IgD-negative memory B cell (primary cell): ENCODE data around the gene ERGIC1. TPM values are rescaled to one million over a fixed set of nuclear protein-coding genes. Genes with fewer than 3 reads are reported as not detected.

Source experiments
- H3K27ac Mint-ChIP-seq, 3 donors: one replicate each; pipeline ENCODE4 v1.8.0; 2020 to 2022; ENCODE audit warnings: mild to moderate bottlenecking in 3 of 3, mixed read lengths in 3 of 3, moderate library complexity in 1 of 3
- H3K27me3 Mint-ChIP-seq: one replicate; pipeline ENCODE4 v1.8.0; 2021; ENCODE audit warnings: mixed read lengths
- H3K36me3 Mint-ChIP-seq: one replicate; pipeline ENCODE4 v1.8.0; 2020; ENCODE audit warnings: mild to moderate bottlenecking, mixed read lengths
- H3K4me1 Mint-ChIP-seq, 3 donors: one replicate each; pipeline ENCODE4 v1.8.0; 2020 to 2022; ENCODE audit warnings: mixed read lengths in 3 of 3, mild to moderate bottlenecking in 1 of 3
- H3K4me3 Mint-ChIP-seq, 4 donors: one replicate each; pipeline ENCODE4 v1.8.0; 2020 to 2022; ENCODE audit warnings: mild to moderate bottlenecking in 4 of 4, mixed read lengths in 4 of 4, moderate library complexity in 3 of 4
- H3K9me3 Mint-ChIP-seq, 3 donors: one replicate each; pipeline ENCODE4 v1.8.0; 2020 to 2021; ENCODE audit warnings: mixed read lengths in 3 of 3, mild to moderate bottlenecking in 1 of 3
- polyA plus RNA-seq: library from polyadenylated mRNA; unstranded; fragments of 300-500 nt; fragmentation: Illumina TruSeq; gene quantifications from one replicate; pipeline ENCODE4 v1.2.3, GENCODE V29; 2021

Gene ERGIC1
- polyA plus RNA-seq, 1 donor from 2014 or later, result 55.8 TPM

- Mint-ChIP-seq H3K4me1 (peaks cover 4 to 11% (median 8%) of the 10 kb centered on the region in 3 donors), H3K9me3 (no peaks in the 10 kb centered on the region), H3K4me3 (no peak overlapping the region), H3K27ac (no peak overlapping the region), H3K27me3 (no peaks in the 10 kb centered on the region), H3K36me3 (no peaks in the 10 kb centered on the region)
Observed at GRCh38 chr5:172979778-172980177, 145.7 kb downstream of the ERGIC1 start.

GRCh38 chr5:172981931-172982330 lies 147.9 kb downstream of the ERGIC1 start:
- Mint-ChIP-seq H3K27ac (peak overlapping the region in 2 of 3 donors; percentile 61 to 80), H3K9me3 (no peaks in the 10 kb centered on the region), H3K4me1 (peaks cover 17 to 19% (median 17%) of the 10 kb centered on the region in 3 donors), H3K27me3 (no peaks in the 10 kb centered on the region), H3K36me3 (peaks cover 5% of the 10 kb centered on the region), H3K4me3 (peak overlapping the region in 1 of 4 donors; percentile 67)

GRCh38 chr5:172983542-172984243 lies 149.6 kb downstream of the ERGIC1 start, which contains the start of gene ATP6V0E1:
ATP6V0E1 (plus strand) TSS chr5:172983771; CDS start chr5:172983861, 90 bp downstream.
- Mint-ChIP-seq H3K4me3 (peak within 1 kb of the TSS; percentile 98 to 100 (median 98)), H3K4me1 (peaks cover 17 to 25% (median 23%) of the 10 kb centered on the region in 3 donors), H3K27me3 (no peaks in the 10 kb centered on the region), H3K27ac (peak within 1 kb of the TSS; percentile 97 to 99 (median 97)), H3K36me3 (peaks cover 5% of the 10 kb centered on the region), H3K9me3 (no peaks in the 10 kb centered on the region)

- peak overlapping the region; percentile 98 to 100 (median 98) for H3K4me3 Mint-ChIP-seq
- no peaks in the 10 kb centered on the region for H3K27me3 Mint-ChIP-seq
- H3K36me3 Mint-ChIP-seq, result peaks cover 5% of the 10 kb centered on the region
- peak overlapping the region; percentile 97 to 99 (median 97) for H3K27ac Mint-ChIP-seq
- H3K9me3 Mint-ChIP-seq, result no peaks in the 10 kb centered on the region
- peaks cover 17 to 26% (median 25%) of the 10 kb centered on the region in 3 donors for H3K4me1 Mint-ChIP-seq
Observed at GRCh38 chr5:172984244-172984953, 150.3 kb downstream of the ERGIC1 start.

- peaks cover 17 to 26% (median 26%) of the 10 kb centered on the region in 3 donors for H3K4me1 Mint-ChIP-seq
- peak overlapping the region; percentile 65 to 94 (median 90) for H3K4me3 Mint-ChIP-seq
- H3K27me3 Mint-ChIP-seq, result no peaks in the 10 kb centered on the region
- no peaks in the 10 kb centered on the region for H3K9me3 Mint-ChIP-seq
- peak overlapping the region in 2 of 3 donors; percentile 87 to 89 for H3K27ac Mint-ChIP-seq
- H3K36me3 Mint-ChIP-seq, result peaks cover 5% of the 10 kb centered on the region
Observed at GRCh38 chr5:172985596-172985995, 151.5 kb downstream of the ERGIC1 start.

GRCh38 chr5:172988276-172988675 lies 154.2 kb downstream of the ERGIC1 start:
- H3K9me3 Mint-ChIP-seq, result no peaks in the 10 kb centered on the region
- no peak overlapping the region for H3K27ac Mint-ChIP-seq
- no peak overlapping the region for H3K4me3 Mint-ChIP-seq
- H3K36me3 Mint-ChIP-seq, result peaks cover 5% of the 10 kb centered on the region
- peaks cover 31 to 39% (median 32%) of the 10 kb centered on the region in 3 donors for H3K4me1 Mint-ChIP-seq
- H3K27me3 Mint-ChIP-seq, result no peaks in the 10 kb centered on the region

- H3K36me3 Mint-ChIP-seq, result peaks cover 3% of the 10 kb centered on the region
- no peak overlapping the region for H3K4me3 Mint-ChIP-seq
- no peaks in the 10 kb centered on the region for H3K9me3 Mint-ChIP-seq
- peaks cover 23 to 38% (median 25%) of the 10 kb centered on the region in 3 donors for H3K4me1 Mint-ChIP-seq
- H3K27me3 Mint-ChIP-seq, result no peaks in the 10 kb centered on the region
- H3K27ac Mint-ChIP-seq, result peak overlapping the region in 1 of 3 donors; percentile 49
Observed at GRCh38 chr5:172990776-172991175, 156.7 kb downstream of the ERGIC1 start.

- Mint-ChIP-seq H3K9me3 (no peaks in the 10 kb centered on the region), H3K36me3 (peaks cover 3% of the 10 kb centered on the region), H3K4me1 (peaks cover 18 to 24% (median 22%) of the 10 kb centered on the region in 3 donors), H3K4me3 (no peak overlapping the region), H3K27ac (peak overlapping the region in 2 of 3 donors; percentile 40 to 71), H3K27me3 (no peaks in the 10 kb centered on the region)
Observed at GRCh38 chr5:172994405-172994804, 160.4 kb downstream of the ERGIC1 start.

GRCh38 chr5:172999372-172999973 lies 165.4 kb downstream of the ERGIC1 start:
- Mint-ChIP-seq H3K4me3 (no peak overlapping the region), H3K36me3 (peaks cover 5% of the 10 kb centered on the region), H3K9me3 (no peaks in the 10 kb centered on the region), H3K27ac (peak overlapping the region in 2 of 3 donors; percentile 2 to 86), H3K4me1 (peaks cover 44 to 46% (median 45%) of the 10 kb centered on the region in 3 donors), H3K27me3 (no peaks in the 10 kb centered on the region)

- Mint-ChIP-seq H3K36me3 (peaks cover 5% of the 10 kb centered on the region), H3K27me3 (no peaks in the 10 kb centered on the region), H3K27ac (peak overlapping the region in 2 of 3 donors; percentile 2 to 86), H3K4me1 (peaks cover 47 to 51% (median 49%) of the 10 kb centered on the region in 3 donors), H3K4me3 (no peak overlapping the region), H3K9me3 (no peaks in the 10 kb centered on the region)
Observed at GRCh38 chr5:172999974-173000373, 165.9 kb downstream of the ERGIC1 start.

GRCh38 chr5:173001229-173001841 lies 167.3 kb downstream of the ERGIC1 start:
- H3K36me3 Mint-ChIP-seq, result peaks cover 5% of the 10 kb centered on the region
- H3K4me3 Mint-ChIP-seq, result peak overlapping the region in 2 of 4 donors; percentile 68 to 78

More at GRCh38 chr5:173001229-173001841, 167.3 kb downstream of the ERGIC1 start:
- no peaks in the 10 kb centered on the region for H3K27me3 Mint-ChIP-seq
- no peaks in the 10 kb centered on the region for H3K9me3 Mint-ChIP-seq
- H3K4me1 Mint-ChIP-seq, result peaks cover 47 to 53% (median 53%) of the 10 kb centered on the region in 3 donors
- peak overlapping the region; percentile 72 to 95 (median 82) for H3K27ac Mint-ChIP-seq

Other genes with a start within 250 kb of the ERGIC1 start
- not detected for gene NEURL1B, start 193.0 kb upstream of the ERGIC1 start, polyA plus RNA-seq
- gene DUSP1, start 63.1 kb upstream of the ERGIC1 start, polyA plus RNA-seq, result 705 TPM
- 27.9 TPM for gene RPL26L1, start 125.2 kb downstream of the ERGIC1 start, polyA plus RNA-seq
- 427 TPM for gene ATP6V0E1, start 149.5 kb downstream of the ERGIC1 start, polyA plus RNA-seq
- 53.6 TPM for gene CREBRF, start 222.1 kb downstream of the ERGIC1 start, polyA plus RNA-seq